NCI-H1694 treated with DMSO at 0.1 percent for 48 hours (cell line): ENCODE results near the gene KRT81.
"Not testable (repeated sequence)": the region's sequence is repeated elsewhere in the genome, so short reads cannot be mapped to it uniquely, and the experiment has no call there.

Experiments used
- DNase-seq: peaks from one replicate; lab custom pipeline; 2025; lab: John Stamatoyannopoulos, UW

The KRT81 gene

GRCh38 chr12:52296572-52297215, 5.4 kb upstream of the KRT81 start:
- no peak for DNase-seq

- no peak for DNase-seq
Measured at GRCh38 chr12:52295663-52296062, 4.3 kb upstream of the KRT81 start.

- DNase-seq: no peak
Measured at GRCh38 chr12:52294803-52295202, 3.5 kb upstream of the KRT81 start.

GRCh38 chr12:52293926-52294325, 2.6 kb upstream of the KRT81 start:
- DNase-seq: no peak

- not testable (repeated sequence) for DNase-seq
Measured at GRCh38 chr12:52290483-52291134, 725 bp downstream of the KRT81 start.

- DNase-seq: not testable (repeated sequence)
Measured at GRCh38 chr12:52287816-52288805, 3.2 kb downstream of the KRT81 start.

- DNase-seq: not testable (repeated sequence)
Measured at GRCh38 chr12:52286857-52287785, 4.2 kb downstream of the KRT81 start.

GRCh38 chr12:52285851-52286530, 5.3 kb downstream of the KRT81 start:
- no peak for DNase-seq

GRCh38 chr12:52285172-52285745, 6.1 kb downstream of the KRT81 start:
- no peak for DNase-seq

GRCh38 chr12:52284562-52285171, 6.7 kb downstream of the KRT81 start:
- DNase-seq: no peak

GRCh38 chr12:52280796-52281560, 10.4 kb downstream of the KRT81 start:
- no peak for DNase-seq

GRCh38 chr12:52280319-52280795, 11.0 kb downstream of the KRT81 start:
- no peak for DNase-seq

- no peak for DNase-seq
Measured at GRCh38 chr12:52279422-52280318, 11.7 kb downstream of the KRT81 start.

- peak; percentile 48 for DNase-seq
Measured at GRCh38 chr12:52278575-52279421, 12.5 kb downstream of the KRT81 start.

- no peak for DNase-seq
Measured at GRCh38 chr12:52277486-52278245, 13.7 kb downstream of the KRT81 start.

GRCh38 chr12:52275686-52276085, 15.6 kb downstream of the KRT81 start:
- DNase-seq: no peak
